ENCODE measurements around the gene GTF3C1. TPM values are rescaled to one million over a fixed set of nuclear protein-coding genes. Genes with fewer than 3 reads are reported as not detected.
A peak's percentile ranks its signal among the peaks of the same experiment; 100 is the strongest.
"Not testable (repeated sequence)": the region's sequence is repeated elsewhere in the genome, so short reads cannot be mapped to it uniquely, and the experiment has no call there.

GTF3C1 gene
- total RNA-seq, 1 donor from 2014 or later: 60.1 TPM

DNA sequence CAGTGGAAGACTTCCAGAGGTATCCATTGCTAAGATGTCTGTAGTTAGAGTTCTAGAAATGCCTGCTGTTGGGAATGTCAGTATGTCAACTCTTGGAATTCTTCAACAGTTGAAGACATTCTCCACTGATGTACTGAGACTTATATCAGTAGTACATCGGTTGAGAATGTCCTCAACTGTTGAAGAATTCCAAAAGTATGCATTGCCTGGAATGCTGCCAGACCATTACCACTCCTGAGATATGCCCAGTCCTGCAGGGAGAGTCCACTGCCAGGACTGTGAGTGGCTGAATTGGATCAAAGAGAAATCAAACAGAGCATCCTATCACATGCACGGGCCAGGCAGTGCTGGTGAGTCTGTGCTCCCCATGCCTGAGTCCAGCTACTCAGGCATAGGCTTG is 105.7 kb downstream of the GTF3C1 start:
- DNase-seq (ENCODE audit: low read depth in 2 of 2): peak in 1 of 2 donors; percentile 47

GRCh38 chr16:27441998-27442397 is 107.7 kb downstream of the GTF3C1 start:
- DNase-seq (ENCODE audit: low read depth in 2 of 2): no peak

- DNase-seq (ENCODE audit: low read depth in 2 of 2): no peak
These were observed 108.4 kb downstream of the GTF3C1 start for GRCh38 chr16:27441276-27441675.

DNA sequence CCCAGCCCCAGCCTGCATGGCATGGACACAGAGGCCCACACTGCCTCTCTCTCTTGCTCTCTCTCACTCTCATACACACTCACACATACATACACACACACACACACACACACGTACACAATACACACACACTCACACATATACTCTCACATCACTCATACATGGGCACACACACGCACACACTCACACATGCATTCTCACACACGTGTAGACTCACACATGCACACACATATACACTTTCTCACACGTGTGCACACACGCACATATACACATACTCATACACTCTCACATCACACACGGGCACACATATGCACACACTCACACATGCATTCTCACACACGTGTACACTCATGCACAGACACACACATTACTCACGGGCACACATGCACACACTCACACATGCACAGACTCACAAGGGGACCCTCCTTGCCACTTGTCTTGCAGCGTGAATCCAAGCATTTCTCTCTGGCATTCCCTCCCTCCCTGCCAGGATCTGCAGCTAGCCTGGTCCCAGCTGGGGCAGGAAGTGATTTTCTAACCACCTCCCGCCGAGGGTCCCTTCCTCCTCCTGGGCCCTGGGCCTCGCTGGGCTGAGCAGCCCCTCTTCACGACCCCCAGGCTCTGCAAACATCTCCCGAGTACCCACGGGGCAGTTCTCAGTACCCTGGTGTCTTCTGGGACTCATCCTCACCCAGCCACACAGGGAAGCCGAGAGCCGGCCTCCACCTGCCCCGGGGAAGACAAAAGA is 110.3 kb downstream of the GTF3C1 start:
- DNase-seq (ENCODE audit: low read depth in 2 of 2): no peak

- DNase-seq (ENCODE audit: low read depth in 2 of 2): no peak
These were observed 111.8 kb downstream of the GTF3C1 start for GRCh38 chr16:27437946-27438345.

DNA sequence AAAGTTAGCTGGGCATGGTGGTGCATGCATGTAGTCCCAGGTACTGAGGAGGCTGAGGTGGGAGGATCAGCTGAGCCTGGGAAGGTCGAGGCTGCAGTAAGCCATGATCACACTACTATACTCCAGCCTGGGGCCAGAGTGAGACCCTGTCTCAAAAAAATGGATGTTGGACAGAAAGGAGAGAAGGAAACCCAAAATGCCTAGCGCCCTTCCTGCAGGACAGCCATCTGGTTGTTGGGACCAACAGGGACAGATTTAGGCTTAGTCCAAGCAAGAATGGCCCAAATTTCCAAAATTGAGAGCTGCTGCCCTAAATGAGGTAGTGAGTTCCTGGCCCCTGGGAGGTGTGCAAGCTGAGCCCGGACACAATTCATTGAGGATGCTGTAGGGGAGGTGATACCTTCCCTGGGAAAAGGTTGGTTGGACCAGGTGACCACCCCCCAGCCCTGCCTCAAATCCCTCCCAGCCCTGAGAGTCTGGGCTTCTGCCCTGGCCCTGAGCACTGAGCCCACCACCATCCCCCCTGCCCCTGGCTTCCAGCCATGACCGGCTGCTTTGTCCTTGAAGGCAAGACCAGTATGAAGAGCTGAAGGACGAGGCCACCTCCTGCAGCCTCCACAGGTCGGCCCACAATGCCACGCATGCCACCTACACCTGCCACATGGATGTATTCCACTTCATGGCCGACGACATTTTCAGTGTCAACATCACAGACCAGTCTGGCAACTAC is 112.6 kb downstream of the GTF3C1 start:
- no peak for DNase-seq (ENCODE audit: low read depth in 2 of 2)

DNA sequence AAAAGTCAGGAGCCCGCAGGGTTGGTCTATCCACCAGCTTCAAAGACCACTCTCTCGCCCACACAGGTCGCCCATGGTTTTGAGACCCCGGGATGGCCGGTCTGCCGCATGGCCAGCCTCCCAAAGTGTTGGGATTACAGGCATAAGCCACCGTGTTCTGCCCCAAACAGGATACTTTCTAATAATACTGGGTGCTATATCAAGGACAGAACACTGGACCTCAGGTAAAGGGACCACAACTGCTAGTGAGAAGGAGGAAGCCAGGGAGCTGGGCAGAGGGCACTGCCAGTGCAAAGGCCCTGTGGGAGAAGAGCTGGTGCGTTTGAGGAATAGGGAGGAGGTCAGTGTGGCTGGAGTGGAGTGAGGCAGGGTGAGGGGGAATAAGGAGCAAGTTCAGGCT is 113.6 kb downstream of the GTF3C1 start:
- no peak for DNase-seq (ENCODE audit: low read depth in 2 of 2)

- DNase-seq (ENCODE audit: low read depth in 2 of 2): not testable (repeated sequence)
These were observed 114.6 kb downstream of the GTF3C1 start for GRCh38 chr16:27435146-27435545.

GRCh38 chr16:27434141-27435051 is 115.3 kb downstream of the GTF3C1 start:
- DNase-seq (ENCODE audit: low read depth in 2 of 2): no peak

DNA sequence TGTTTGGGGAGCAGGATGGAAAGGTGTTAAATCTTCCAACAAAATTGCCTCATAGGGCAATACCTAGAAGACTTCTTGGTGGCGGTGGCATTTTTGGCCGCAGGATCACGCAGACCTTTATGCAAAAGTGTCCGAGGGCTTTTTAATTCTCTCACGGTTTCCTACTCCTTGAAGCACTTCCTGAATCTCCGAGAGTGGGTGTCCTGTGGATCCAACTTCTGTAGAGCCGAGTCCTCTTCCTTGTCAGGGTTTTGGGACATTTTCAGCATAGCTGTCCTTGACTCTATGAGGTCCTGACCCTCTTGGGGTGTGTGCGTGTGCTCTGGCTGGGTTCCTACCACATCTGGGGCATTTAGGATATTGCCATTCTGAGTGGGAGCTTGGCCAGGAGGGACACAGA is 116.1 kb downstream of the GTF3C1 start:
- DNase-seq (ENCODE audit: low read depth in 2 of 2): no peak

DNA sequence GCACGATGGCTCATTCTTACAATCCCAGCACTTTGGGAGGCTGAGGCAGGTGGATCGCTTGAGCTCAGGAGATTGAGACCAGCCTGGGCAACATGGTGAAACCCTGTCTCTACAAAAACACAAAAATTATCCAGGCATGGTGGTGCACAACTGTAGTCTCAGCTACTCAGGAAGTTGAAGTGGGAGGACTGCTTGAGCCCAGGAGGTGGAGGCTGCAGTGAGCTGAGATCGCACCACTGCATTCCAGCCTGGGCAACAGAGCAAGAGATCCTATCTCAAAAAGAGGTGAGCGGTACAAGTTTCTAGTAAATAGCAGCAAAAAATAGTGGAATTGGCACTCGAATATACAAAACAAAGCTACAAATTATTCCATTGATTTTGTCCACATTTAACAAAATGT is 116.5 kb downstream of the GTF3C1 start:
- DNase-seq (ENCODE audit: low read depth in 2 of 2): not testable (repeated sequence)

DNA sequence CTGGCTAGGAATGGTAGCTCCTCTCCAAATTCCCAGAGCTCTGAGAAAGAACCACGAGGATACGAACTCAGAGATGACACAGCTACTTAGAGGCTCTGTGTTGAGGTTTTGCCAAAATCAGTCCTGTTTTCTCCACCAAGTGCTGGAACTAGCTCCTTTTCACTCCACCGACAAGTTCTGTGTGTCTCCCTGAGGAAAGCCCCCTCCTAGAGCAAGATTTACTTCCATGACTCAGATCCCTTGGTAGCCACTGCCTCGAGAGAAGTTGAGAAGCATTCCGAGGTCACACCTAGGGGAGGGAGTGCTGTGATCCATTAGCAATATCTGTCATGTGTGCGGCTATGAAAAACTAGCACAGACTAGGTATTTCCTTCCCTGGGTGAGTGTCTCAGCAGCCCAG is 117.2 kb downstream of the GTF3C1 start:
- DNase-seq (ENCODE audit: low read depth in 2 of 2): peak in 1 of 2 donors; percentile 52

- no peak for DNase-seq (ENCODE audit: low read depth in 2 of 2)
These were observed 117.8 kb downstream of the GTF3C1 start for GRCh38 chr16:27431773-27432532.

DNA sequence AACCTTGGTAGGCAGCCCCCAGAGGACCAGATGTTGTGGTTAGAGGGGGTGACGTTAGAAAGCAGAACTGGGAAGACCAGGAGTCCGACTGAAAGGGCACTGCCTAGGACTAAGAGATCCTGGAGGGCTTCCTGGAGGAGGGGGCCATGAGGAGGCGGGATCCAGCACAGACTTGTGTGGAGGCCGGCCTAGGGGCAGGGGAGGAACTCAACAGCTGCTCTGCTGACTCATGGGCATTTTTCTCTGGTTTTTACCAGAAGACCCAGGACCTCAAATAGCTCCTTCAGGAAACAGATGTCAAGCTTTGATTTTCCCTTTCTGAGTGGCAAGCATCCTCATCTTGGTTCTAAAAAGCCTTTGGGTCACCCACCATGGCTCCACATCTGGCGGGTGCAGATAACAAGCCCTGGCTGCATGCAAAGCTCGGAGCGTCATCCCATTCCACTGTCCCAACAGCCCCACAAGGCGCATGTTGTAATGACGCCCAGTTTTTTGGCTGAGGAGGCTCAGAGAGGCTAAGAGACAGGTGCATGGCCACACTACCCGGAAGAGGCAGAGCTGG is 118.7 kb downstream of the GTF3C1 start:
- DNase-seq (ENCODE audit: low read depth in 2 of 2): peak in 1 of 2 donors; percentile 57

DNA sequence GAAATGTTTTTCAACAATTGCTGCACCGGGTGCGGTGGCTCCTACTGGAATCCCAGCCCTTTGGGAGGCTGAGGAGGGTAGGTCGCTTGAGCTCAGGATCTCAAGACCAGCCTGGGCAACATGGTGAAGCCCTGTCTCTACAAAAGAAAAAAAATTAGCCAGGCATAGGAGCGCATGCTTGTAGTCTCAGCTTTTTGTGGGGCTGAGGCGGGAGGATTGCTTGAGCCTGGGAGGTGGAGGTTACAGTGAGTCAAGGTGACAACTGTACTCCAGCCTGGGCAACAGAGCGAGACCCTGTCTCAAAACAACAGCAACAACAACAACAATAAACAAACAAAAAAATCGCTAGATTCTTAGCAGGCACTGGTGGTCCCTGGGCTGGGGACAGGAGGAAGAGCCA is 119.2 kb downstream of the GTF3C1 start:
- DNase-seq (ENCODE audit: low read depth in 2 of 2): no peak

- DNase-seq (ENCODE audit: low read depth in 2 of 2): no peak
These were observed 119.7 kb downstream of the GTF3C1 start for GRCh38 chr16:27429981-27430441.

- DNase-seq (ENCODE audit: low read depth in 2 of 2): no peak
These were observed 120.3 kb downstream of the GTF3C1 start for GRCh38 chr16:27429330-27429871.

GRCh38 chr16:27428026-27428785 is 121.5 kb downstream of the GTF3C1 start:
- DNase-seq (ENCODE audit: low read depth in 2 of 2): no peak

DNA sequence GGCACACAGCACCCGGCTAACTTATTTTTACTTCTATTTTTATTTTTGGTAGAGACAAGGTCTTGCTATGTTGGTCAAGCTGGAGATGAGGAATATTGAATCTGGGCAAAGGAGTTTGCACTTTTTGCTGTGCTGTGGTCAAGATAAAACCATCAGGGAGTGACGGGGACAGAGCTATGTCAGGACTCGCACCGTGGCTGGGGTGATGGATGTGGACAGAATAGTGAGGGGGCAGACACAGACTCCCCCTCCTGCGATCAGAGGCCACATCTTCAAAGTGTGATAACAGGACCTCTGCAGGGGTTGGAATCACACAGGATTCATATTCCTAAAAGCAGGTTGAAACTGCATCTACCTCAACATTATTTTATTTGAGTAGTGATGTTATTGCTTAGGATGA is 122.2 kb downstream of the GTF3C1 start:
- no peak for DNase-seq (ENCODE audit: low read depth in 2 of 2)

Measured in lung microvascular endothelial cell (primary cell).